Spleen (tissue), 11 donors: Measurements from ENCODE around the gene ST6GAL1. TPM values are rescaled to one million over a fixed set of nuclear protein-coding genes. Genes with fewer than 3 reads are reported as not detected.

Experiments
- DNase-seq: peaks from one replicate; pipeline ENCODE4 v3.0.0-alpha.2; 2020
- H3K27ac ChIP-seq, 8 donors: fragments of 200-600 bp; sonication (generic) in 7 of 8; 1 replicate in 4 of 8; 2 replicates in 4 of 8; pipeline versions ENCODE4 v1.5.0 to v1.8.0; 2016 to 2021; ENCODE audit warnings: inconsistent platforms in 4 of 8, mild to moderate bottlenecking in 4 of 8, moderate library complexity in 1 of 8
- H3K27me3 ChIP-seq, 7 donors: fragments of 200-600 bp; sonication (generic) in 6 of 7; replicated peaks in 1 of 7; 1 replicate in 4 of 7; 2 replicates in 3 of 7; pipeline versions ENCODE4 v1.5.0 to v1.8.0; 2016 to 2021; ENCODE audit warnings: inconsistent platforms in 3 of 7, mild to moderate bottlenecking in 1 of 7
- H3K36me3 ChIP-seq, 6 donors: fragments of 200-600 bp; sonication (generic) in 5 of 6; 1 replicate in 4 of 6; 2 replicates in 2 of 6; pipeline versions ENCODE4 v1.5.0 to v1.8.0; 2016 to 2021; ENCODE audit warnings: inconsistent platforms in 2 of 6
- H3K4me1 ChIP-seq, 6 donors: fragments of 200-600 bp; sonication (generic) in 5 of 6; 1 replicate in 3 of 6; 2 replicates in 3 of 6; pipeline versions ENCODE4 v1.5.0 to v1.8.0; 2016 to 2021; ENCODE audit warnings: inconsistent platforms in 3 of 6
- H3K4me3 ChIP-seq, 8 donors: fragments of 200-600 bp; sonication (generic) in 7 of 8; 1 replicate in 4 of 8; 2 replicates in 4 of 8; pipeline versions ENCODE4 v1.5.0 to v1.8.0; 2016 to 2021; ENCODE audit warnings: inconsistent platforms in 4 of 8, mild to moderate bottlenecking in 4 of 8, moderate library complexity in 2 of 8
- H3K9me3 ChIP-seq, 8 donors: fragments of 200-600 bp; sonication (generic) in 7 of 8; 1 replicate in 4 of 8; 2 replicates in 4 of 8; pipeline versions ENCODE4 v1.5.0 to v1.8.0; 2016 to 2021; ENCODE audit warnings: inconsistent platforms in 4 of 8
- POLR2A ChIP-seq, 3 donors: fragments of 450-650 bp; IDR thresholded peaks; one replicate each; pipeline ENCODE4 v1.5.1; 2017; ENCODE audit warnings: antibody characterized with exemption in 3 of 3, mild to moderate bottlenecking in 1 of 3
- POLR2AphosphoS5 ChIP-seq, 3 donors: sonication (generic); formaldehyde crosslinking; IDR thresholded peaks; one replicate each; pipeline ENCODE4 v1.5.1; 2017; ENCODE audit warnings: antibody characterized with exemption in 3 of 3
- WGBS, 5 donors: extraction: QIAGEN DNeasy Blood & Tissue Kit in 3 of 5; methylation state at CpG; one replicate each; pipeline versions ENCODE4 v1.1.5 to v1.1.7; 2013 to 2018; 5-methylcytosine and 5-hydroxymethylcytosine counted together
- intact Hi-C: fragments of 100-400 bp; cut with DNase I; formaldehyde crosslinking; loops from one replicate; pipeline ENCODE4 v1.15.0; 2023; ENCODE audit warnings: low total_unique reads
- polyA plus RNA-seq, 3 donors: library from polyadenylated mRNA; stranded (reverse); fragments of 200-250 nt; gene quantifications; one replicate each; pipeline ENCODE4 v1.2.1, GENCODE V29; 2013
- total RNA-seq, 7 donors: library from RNA; depleted of rRNA in 3 of 7; stranded (reverse); fragments of >200 nt in 3 of 7; fragmentation: NEBNext Ultra II Directional in 4 of 7; extraction: Animal tissue kit (Norgen Biotek cat#: 25700) in 4 of 7; gene quantifications; one replicate each; pipeline versions ENCODE4 v1.1.0 to v1.2.1, GENCODE V29; 2016 to 2021
- TF ChIP-seq, protein P1 (sequence below), 11 experiments: fragments of 200-600 bp in 7 of 11; fragments of 450-650 bp in 4 of 11; sonication (generic) in 4 of 11; IDR thresholded peaks in 8 of 11; conservative IDR thresholded peaks in 3 of 11; 1 replicate in 7 of 11; 2 replicates in 4 of 11; pipeline versions ENCODE4 v1.4.0 to v1.8.0; 2016 to 2021; ENCODE audit warnings: antibody characterized with exemption in 11 of 11, inconsistent platforms in 4 of 11, mild to moderate bottlenecking in 1 of 11
- donor health status: healthy with polysubstance abuse.
- donor health status: DM: no; HTN: no; CAD: no; lungs with moderate emphysema.
- donor health status: DM: no; HTN: no; CAD: no.
- donor health status: Bipolar disorder and iron deficiency.
- donor health status: healthy.
- donor health status: DM: no; HTN: no; CAD: no.
- donor health status: DM: yes; HTN: yes; CAD: no.

ST6GAL1 gene
- total and polyA plus RNA-seq, 10 donors: 46.7 to 247 (median 187) TPM

- Histone ChIP-seq H3K4me3 (peak overlapping the region in 6 of 8 donors; percentile 14 to 69 (median 24)), H3K4me1 (peaks cover 23 to 100% (median 62%) of the 10 kb centered on the region in 6 donors), H3K27ac (peak overlapping the region; percentile 60 to 91 (median 82)), H3K36me3 (peaks cover 0 to 7% (median 0%) of the 10 kb centered on the region in 6 donors), H3K27me3 (no peaks in the 10 kb centered on the region), H3K9me3 (peaks cover 0 to 3% (median 0%) of the 10 kb centered on the region in 8 donors)
- TF ChIP-seq POLR2AphosphoS5 (IDR thresholded peaks at IDR 0.05): no peak
- TF ChIP-seq, protein P1, sequence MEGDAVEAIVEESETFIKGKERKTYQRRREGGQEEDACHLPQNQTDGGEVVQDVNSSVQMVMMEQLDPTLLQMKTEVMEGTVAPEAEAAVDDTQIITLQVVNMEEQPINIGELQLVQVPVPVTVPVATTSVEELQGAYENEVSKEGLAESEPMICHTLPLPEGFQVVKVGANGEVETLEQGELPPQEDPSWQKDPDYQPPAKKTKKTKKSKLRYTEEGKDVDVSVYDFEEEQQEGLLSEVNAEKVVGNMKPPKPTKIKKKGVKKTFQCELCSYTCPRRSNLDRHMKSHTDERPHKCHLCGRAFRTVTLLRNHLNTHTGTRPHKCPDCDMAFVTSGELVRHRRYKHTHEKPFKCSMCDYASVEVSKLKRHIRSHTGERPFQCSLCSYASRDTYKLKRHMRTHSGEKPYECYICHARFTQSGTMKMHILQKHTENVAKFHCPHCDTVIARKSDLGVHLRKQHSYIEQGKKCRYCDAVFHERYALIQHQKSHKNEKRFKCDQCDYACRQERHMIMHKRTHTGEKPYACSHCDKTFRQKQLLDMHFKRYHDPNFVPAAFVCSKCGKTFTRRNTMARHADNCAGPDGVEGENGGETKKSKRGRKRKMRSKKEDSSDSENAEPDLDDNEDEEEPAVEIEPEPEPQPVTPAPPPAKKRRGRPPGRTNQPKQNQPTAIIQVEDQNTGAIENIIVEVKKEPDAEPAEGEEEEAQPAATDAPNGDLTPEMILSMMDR (IDR thresholded peaks at IDR 0.05 in 8 of 11, conservative IDR thresholded peaks at IDR 0.05 in 3 of 11): no peak
- TF ChIP-seq POLR2A (IDR thresholded peaks at IDR 0.05): no peak
- WGBS, 5 donors: 58 to 65% (median 62%) methylated on average over 10 of the region's 10 CpGs
- no peak for DNase-seq
- intact Hi-C loops: no loop called here
Measured at GRCh38 chr3:187024536-187025226, 94.4 kb downstream of the ST6GAL1 start.

DNA sequence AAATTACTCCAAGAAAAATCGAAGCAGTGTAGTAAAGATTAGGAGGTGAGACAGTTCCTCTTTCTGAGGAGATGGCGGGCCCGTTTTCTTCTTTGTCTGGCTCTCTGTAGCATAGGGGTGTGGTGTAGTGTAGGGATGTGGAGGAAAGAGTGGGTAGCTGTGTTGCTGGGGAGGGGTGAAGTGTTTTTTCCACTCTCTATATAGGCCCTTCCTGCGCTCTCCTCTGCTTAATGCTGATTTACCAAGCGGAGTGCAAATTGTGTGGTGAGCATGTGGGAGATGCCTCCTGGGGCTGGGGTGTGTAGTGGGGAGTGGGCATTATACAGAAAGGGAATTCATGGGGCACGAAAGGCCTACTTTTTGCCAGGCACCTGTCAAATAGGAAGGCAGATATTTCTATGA lies 94.9 kb downstream of the ST6GAL1 start:
- peaks cover 0 to 12% (median 0%) of the 10 kb centered on the region in 6 donors for H3K36me3 ChIP-seq
- peak overlapping the region; percentile 60 to 91 (median 82) for H3K27ac ChIP-seq
- DNase-seq: no peak
- peaks cover 0 to 3% (median 0%) of the 10 kb centered on the region in 8 donors for H3K9me3 ChIP-seq
- intact Hi-C loops: no loop called here
- TF ChIP-seq POLR2AphosphoS5 (IDR thresholded peaks at IDR 0.05) (peak in 1 of 3 donors; percentile 82), POLR2A (IDR thresholded peaks at IDR 0.05) (no peak)
- no peaks in the 10 kb centered on the region for H3K27me3 ChIP-seq
- H3K4me3 ChIP-seq: peak overlapping the region in 7 of 8 donors; percentile 4 to 69 (median 23)
- 46 to 58% (median 54%) methylated on average over 6 of the region's 6 CpGs for WGBS, 5 donors
- H3K4me1 ChIP-seq: peaks cover 27 to 100% (median 64%) of the 10 kb centered on the region in 6 donors

DNA sequence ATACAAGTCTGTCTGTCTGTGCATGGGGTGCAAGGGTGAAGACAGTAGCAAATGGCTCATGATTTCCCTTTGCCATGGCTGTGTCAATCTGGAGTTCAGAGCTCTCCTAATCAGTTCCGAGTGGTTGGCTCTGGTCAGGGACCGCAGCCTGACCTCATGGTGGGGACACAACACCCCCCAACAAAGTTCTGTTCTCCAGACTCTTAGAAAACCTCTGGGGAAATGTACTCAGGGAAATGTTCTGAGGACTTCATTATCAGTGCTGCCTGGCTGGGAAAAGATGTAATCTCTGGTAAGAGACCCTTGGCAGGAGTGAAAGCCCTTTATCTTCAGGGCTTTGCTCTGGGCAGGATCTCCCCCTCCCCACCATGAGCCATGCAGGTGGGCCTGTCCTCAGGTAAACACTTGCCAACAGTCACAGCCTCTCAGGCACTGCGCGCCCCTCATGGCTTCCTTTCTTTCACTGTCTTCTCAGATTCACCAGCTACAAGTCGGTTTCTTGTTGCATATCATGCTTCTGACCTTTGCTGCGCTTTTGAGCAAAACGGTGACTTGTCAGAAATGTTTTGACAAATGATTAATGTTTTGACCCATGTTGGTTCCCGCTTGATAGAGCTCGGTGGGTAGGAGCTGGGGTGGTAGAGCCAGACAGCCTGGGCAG lies 95.5 kb downstream of the ST6GAL1 start:
- Histone ChIP-seq H3K27me3 (no peaks in the 10 kb centered on the region), H3K4me3 (peak overlapping the region in 7 of 8 donors; percentile 4 to 69 (median 23))

GRCh38 chr3:187026317-187026670 lies 96.0 kb downstream of the ST6GAL1 start:
- peak overlapping the region in 6 of 8 donors; percentile 4 to 69 (median 24) for H3K4me3 ChIP-seq
- WGBS, 5 donors: 61 to 81% (median 64%) methylated on average over 2 of the region's 2 CpGs
- H3K27ac ChIP-seq: peak overlapping the region; percentile 32 to 91 (median 82)
- H3K36me3 ChIP-seq: peaks cover 0 to 19% (median 0%) of the 10 kb centered on the region in 6 donors
- H3K9me3 ChIP-seq: peaks cover 0 to 3% (median 0%) of the 10 kb centered on the region in 8 donors
- intact Hi-C loops: no loop called here
- DNase-seq: no peak
- TF ChIP-seq POLR2A (IDR thresholded peaks at IDR 0.05) (no peak), POLR2AphosphoS5 (IDR thresholded peaks at IDR 0.05) (no peak)
- TF ChIP-seq, protein P1 (IDR thresholded peaks at IDR 0.05 in 8 of 11, conservative IDR thresholded peaks at IDR 0.05 in 3 of 11): no peak
- no peaks in the 10 kb centered on the region for H3K27me3 ChIP-seq
- peaks cover 30 to 100% (median 64%) of the 10 kb centered on the region in 6 donors for H3K4me1 ChIP-seq

More for the DNA sequence above, 95.5 kb downstream of the ST6GAL1 start:
- DNase-seq: no peak
- TF ChIP-seq POLR2A (IDR thresholded peaks at IDR 0.05): no peak
- TF ChIP-seq POLR2AphosphoS5 (IDR thresholded peaks at IDR 0.05): peak in 2 of 3 donors; percentile 25 to 38
- WGBS, 5 donors: 38 to 62% (median 43%) methylated on average over 9 of the region's 9 CpGs
- intact Hi-C loops: no loop called here
- H3K36me3 ChIP-seq: peaks cover 0 to 18% (median 0%) of the 10 kb centered on the region in 6 donors
- peaks cover 0 to 3% (median 0%) of the 10 kb centered on the region in 8 donors for H3K9me3 ChIP-seq
- H3K27ac ChIP-seq: peak overlapping the region; percentile 60 to 91 (median 82)
- H3K4me1 ChIP-seq: peaks cover 30 to 100% (median 64%) of the 10 kb centered on the region in 6 donors
